IMR-90 (cell line): ENCODE data around the gene ERC2. TPM values are rescaled to one million over a fixed set of nuclear protein-coding genes. Genes with fewer than 3 reads are reported as not detected.

Experiments
- ATAC-seq: fragments of 200-7000 bp; cut with Tn5 transposase; 2 replicates; pipeline ENCODE4 v1.9.1; 2020; ENCODE audit warnings: low read depth, mild to moderate bottlenecking, moderate library complexity
- BruUV-seq: library from RNA; stranded (reverse); fragments of 400-500 nt; replicated peaks from 2 replicates; lab custom pipeline; 2021; lab: Mats Ljungman, UMichigan
- CTCF ChIA-PET: fragments of 300-600 bp; formaldehyde crosslinking; extraction: SDS; loops from one replicate; lab custom pipeline; 2021; ENCODE audit warnings: antibody characterized with exemption; lab: Yijun Ruan, JAX
- POLR2A ChIA-PET: fragments of 300-600 bp; sonication (Branson Sonifier 250); formaldehyde crosslinking; loops from one replicate; lab custom pipeline; 2022; ENCODE audit warnings: antibody characterized with exemption; ENCODE audit not compliant: unreplicated experiment; lab: Charles Lee
- DNase-seq: peaks from one replicate; pipeline ENCODE4 v3.0.0; 2013
- H2AFZ ChIP-seq: replicated peaks from 2 replicates; pipeline ENCODE3; 2013; ENCODE audit warnings: low read length, mild to moderate bottlenecking; ENCODE audit not compliant: poor library complexity
- H2AK5ac ChIP-seq: 2 replicates; pipeline ENCODE4 v1.6.1; 2013; ENCODE audit warnings: low read depth, low read length, inconsistent platforms
- H2AK9ac ChIP-seq: replicated peaks from 2 replicates; pipeline ENCODE3; 2013; ENCODE audit warnings: mild to moderate bottlenecking, low read depth, low read length, moderate library complexity; ENCODE audit not compliant: poor library complexity
- H2BK120ac ChIP-seq: 2 replicates; pipeline ENCODE4 v1.6.1; 2013; ENCODE audit warnings: low read depth, low read length, inconsistent platforms
- H2BK15ac ChIP-seq: 3 replicates; pipeline ENCODE4 v1.6.1; 2013; ENCODE audit warnings: low read depth, low read length, inconsistent platforms
- H2BK20ac ChIP-seq: 2 replicates; pipeline ENCODE4 v1.6.1; 2013; ENCODE audit warnings: low read depth, mild to moderate bottlenecking, inconsistent platforms, low read length, moderate library complexity
- H2BK5ac ChIP-seq: 2 replicates; pipeline ENCODE4 v1.6.1; 2013; ENCODE audit warnings: mild to moderate bottlenecking, low read depth, low read length, inconsistent platforms; ENCODE audit not compliant: poor library complexity, severe bottlenecking
- H3K14ac ChIP-seq: replicated peaks from 2 replicates; pipeline ENCODE4 v1.6.1; 2013; ENCODE audit warnings: low read depth, low read length, inconsistent platforms
- H3K18ac ChIP-seq: 2 replicates; pipeline ENCODE4 v1.6.1; 2013; ENCODE audit warnings: low read depth, low read length, control low read depth
- H3K23ac ChIP-seq: 2 replicates; pipeline ENCODE4 v1.6.1; 2013; ENCODE audit warnings: low read depth, low read length, inconsistent platforms
- H3K27ac ChIP-seq: 2 replicates; pipeline ENCODE4 v1.5.1; 2013; ENCODE audit warnings: mild to moderate bottlenecking, control low read depth, low read length; ENCODE audit not compliant: insufficient read depth
- H3K27me3 ChIP-seq: 2 replicates; pipeline ENCODE4 v1.6.1; 2013; ENCODE audit warnings: low read length; ENCODE audit not compliant: control insufficient read depth, insufficient read depth
- H3K36me3 ChIP-seq: 2 replicates; pipeline ENCODE4 v1.6.1; 2013; ENCODE audit warnings: low read length, mixed read lengths; ENCODE audit not compliant: control insufficient read depth, insufficient read depth
- H3K4ac ChIP-seq: 2 replicates; pipeline ENCODE4 v1.6.1; 2013; ENCODE audit warnings: low read depth, low read length, inconsistent platforms
- H3K4me1 ChIP-seq: 2 replicates; pipeline ENCODE4 v1.6.1; 2013; ENCODE audit warnings: low read length, mixed read lengths; ENCODE audit not compliant: control insufficient read depth, insufficient read depth
- H3K4me2 ChIP-seq: 2 replicates; pipeline ENCODE4 v1.6.1; 2013; ENCODE audit warnings: low read depth, mild to moderate bottlenecking, control low read depth, low read length, moderate library complexity
- H3K4me3 ChIP-seq: 2 replicates; pipeline ENCODE4 v1.5.1; 2013; ENCODE audit warnings: low read depth, mild to moderate bottlenecking, control low read depth, low read length, moderate library complexity; ENCODE audit not compliant: insufficient read depth
- H3K56ac ChIP-seq: 2 replicates; pipeline ENCODE4 v1.6.1; 2013; ENCODE audit warnings: low read length, inconsistent platforms; ENCODE audit not compliant: insufficient read depth; ENCODE audit errors: extremely low read depth
- H3K79me1 ChIP-seq, 2 experiments: 2 replicates each; pipeline ENCODE4 v1.6.1; 2013; ENCODE audit warnings: low read length in 2 of 2, inconsistent platforms in 1 of 2, low read depth in 1 of 2
- H3K9ac ChIP-seq: 2 replicates; pipeline ENCODE4 v1.6.1; 2013; ENCODE audit warnings: low read depth, low read length, control low read depth
- H3K9me1 ChIP-seq: 2 replicates; pipeline ENCODE4 v1.6.1; 2013; ENCODE audit warnings: low read length, inconsistent platforms; ENCODE audit not compliant: insufficient read depth
- H3K9me3 ChIP-seq: 2 replicates; pipeline ENCODE4 v1.6.1; 2013; ENCODE audit warnings: low read length; ENCODE audit not compliant: control insufficient read depth, insufficient read depth
- H4K20me1 ChIP-seq: 2 replicates; pipeline ENCODE4 v1.6.1; 2013; ENCODE audit warnings: low read length, inconsistent platforms; ENCODE audit not compliant: insufficient read depth
- H4K5ac ChIP-seq: 2 replicates; pipeline ENCODE4 v1.6.1; 2013; ENCODE audit warnings: mild to moderate bottlenecking, low read depth, low read length, control low read depth
- H4K8ac ChIP-seq, 2 experiments: 2 replicates each; pipeline ENCODE4 v1.6.1; 2013; ENCODE audit warnings: low read depth in 2 of 2, low read length in 2 of 2, control low read depth in 1 of 2, inconsistent platforms in 1 of 2
- H4K91ac ChIP-seq: 2 replicates; pipeline ENCODE4 v1.6.1; 2013; ENCODE audit warnings: low read depth, low read length, inconsistent platforms; ENCODE audit not compliant: insufficient read depth
- CHD1 ChIP-seq: IDR thresholded peaks from 2 replicates; pipeline ENCODE4 v1.6.1; 2012; ENCODE audit warnings: low read depth, low read length, improper control_type of control experiment
- RCOR1 ChIP-seq: IDR thresholded peaks from 2 replicates; pipeline ENCODE4 v1.6.1; 2012; ENCODE audit warnings: mild to moderate bottlenecking, low read length, improper control_type of control experiment; ENCODE audit not compliant: insufficient replicate concordance
- RFX5 ChIP-seq: IDR thresholded peaks from 2 replicates; pipeline ENCODE4 v1.8.0; 2012; ENCODE audit warnings: low read depth, mild to moderate bottlenecking, low read length, moderate library complexity
- WGBS, 2 experiments: methylation state at CpG; one replicate each; pipeline versions ENCODE4 v1.1.5 to v1.1.7; 2013; ENCODE audit warnings: missing lambda C conversion rate in 2 of 2; ENCODE audit not compliant: insufficient read length in 1 of 2; ENCODE audit errors: extremely low coverage in 2 of 2; 5-methylcytosine and 5-hydroxymethylcytosine counted together
- dilution Hi-C: fragments of 300-500 bp; cut with HindIII; formaldehyde crosslinking; loops from one replicate; pipeline ENCODE4 v1.14.3; 2018; ENCODE audit warnings: low sequenced_read_pairs; ENCODE audit not compliant: unreplicated experiment
- in situ Hi-C: fragments of 300-500 bp; cut with MboI; formaldehyde crosslinking; loops from 3 replicates; pipeline ENCODE4 v1.14.3; 2019; ENCODE audit warnings: low sequenced_read_pairs, inconsistent platforms, mixed read lengths
- intact Hi-C: fragments of 100-400 bp; cut with micrococcal nuclease; formaldehyde crosslinking; loops from 2 replicates; pipeline ENCODE4 v1.10.0; 2022
- polyA plus RNA-seq, 3 experiments: library from polyadenylated mRNA; depleted of rRNA; stranded (reverse); fragments of >200 nt; gene quantifications; 2 replicates each; pipeline ENCODE4 v1.2.3, GENCODE V29; 2012; ENCODE audit warnings: low replicate concordance in 1 of 3
- total RNA-seq: library from RNA; depleted of rRNA; stranded (reverse); fragments of >200 nt; gene quantifications from 2 replicates; pipeline ENCODE4 v1.2.3, GENCODE V29; 2012
- TF ChIP-seq, protein P1 (sequence below): conservative IDR thresholded peaks from 2 replicates; pipeline ENCODE4 v1.5.1; 2012; ENCODE audit warnings: mild to moderate bottlenecking, low read depth, low read length, improper control_type of control experiment

ERC2 gene
- total and polyA plus RNA-seq, 2 of the 4 experiments (the other 2 are of a cell fraction), result 0.17 to 0.18 TPM

DNA sequence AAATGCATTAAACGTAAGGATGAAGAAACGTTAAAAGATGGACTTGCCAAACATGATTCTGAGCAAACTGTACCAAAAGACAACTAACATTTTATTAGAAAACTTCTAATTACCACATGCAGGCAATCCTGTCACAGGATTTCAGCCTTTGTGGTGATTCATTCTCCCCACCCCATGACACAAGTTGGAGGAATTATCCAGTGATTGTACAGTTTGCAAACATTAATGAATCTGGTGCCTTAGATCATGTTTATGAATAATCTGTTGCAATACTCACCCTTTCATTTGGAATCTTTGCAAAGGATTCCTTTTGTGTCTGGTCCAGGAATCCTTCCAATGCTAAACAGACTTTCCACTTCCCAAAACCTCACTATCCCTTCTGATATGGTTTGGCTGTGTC, 23.3 kb upstream of the ERC2 start:
- TF ChIP-seq, protein P1, sequence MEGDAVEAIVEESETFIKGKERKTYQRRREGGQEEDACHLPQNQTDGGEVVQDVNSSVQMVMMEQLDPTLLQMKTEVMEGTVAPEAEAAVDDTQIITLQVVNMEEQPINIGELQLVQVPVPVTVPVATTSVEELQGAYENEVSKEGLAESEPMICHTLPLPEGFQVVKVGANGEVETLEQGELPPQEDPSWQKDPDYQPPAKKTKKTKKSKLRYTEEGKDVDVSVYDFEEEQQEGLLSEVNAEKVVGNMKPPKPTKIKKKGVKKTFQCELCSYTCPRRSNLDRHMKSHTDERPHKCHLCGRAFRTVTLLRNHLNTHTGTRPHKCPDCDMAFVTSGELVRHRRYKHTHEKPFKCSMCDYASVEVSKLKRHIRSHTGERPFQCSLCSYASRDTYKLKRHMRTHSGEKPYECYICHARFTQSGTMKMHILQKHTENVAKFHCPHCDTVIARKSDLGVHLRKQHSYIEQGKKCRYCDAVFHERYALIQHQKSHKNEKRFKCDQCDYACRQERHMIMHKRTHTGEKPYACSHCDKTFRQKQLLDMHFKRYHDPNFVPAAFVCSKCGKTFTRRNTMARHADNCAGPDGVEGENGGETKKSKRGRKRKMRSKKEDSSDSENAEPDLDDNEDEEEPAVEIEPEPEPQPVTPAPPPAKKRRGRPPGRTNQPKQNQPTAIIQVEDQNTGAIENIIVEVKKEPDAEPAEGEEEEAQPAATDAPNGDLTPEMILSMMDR, result no peak
- TF ChIP-seq RFX5, result no peak
- TF ChIP-seq RCOR1, result no peak
- TF ChIP-seq CHD1, result no peak
- Histone ChIP-seq H3K56ac (no peak overlapping the region), H3K27me3 (no peaks in the 10 kb centered on the region), H3K4ac (no peak overlapping the region), H3K9me1 (no peaks in the 10 kb centered on the region), H2BK20ac (no peak overlapping the region), H4K91ac (no peak overlapping the region), H4K20me1 (no peaks in the 10 kb centered on the region), H3K14ac (no peak overlapping the region), H3K9me3 (no peaks in the 10 kb centered on the region), H3K27ac (no peak overlapping the region), H3K4me2 (no peak overlapping the region), H2BK15ac (no peak overlapping the region), H3K36me3 (no peaks in the 10 kb centered on the region), H3K18ac (no peak overlapping the region), H2AFZ (no peak overlapping the region), H4K8ac (no peak overlapping the region), H3K9ac (no peak overlapping the region), H3K23ac (no peak overlapping the region), H2BK120ac (no peak overlapping the region), H2AK5ac (no peak overlapping the region), H3K4me3 (no peak overlapping the region), H2BK5ac (no peak overlapping the region), H4K5ac (no peak overlapping the region), H3K79me1 (no peaks in the 10 kb centered on the region), H3K4me1 (no peaks in the 10 kb centered on the region), H2AK9ac (no peak overlapping the region)
- intact Hi-C loops (no loop called here), in situ Hi-C loops (no loop called here), dilution Hi-C loops (no loop called here)
- no TSS peak for BruUV-seq
- ATAC-seq (no peak), DNase-seq (no peak)
- ChIA-PET CTCF (no interaction called here), POLR2A (no interaction called here)
- WGBS, 2 experiments, result no CpG with 5 or more reads among the region's 2 CpGs
